Tibial nerve (tissue), 4 donors: Measurements from ENCODE around the gene CARMIL1. TPM values are rescaled to one million over a fixed set of nuclear protein-coding genes. Genes with fewer than 3 reads are reported as not detected.

ENCODE experiments used
- DNase-seq, 2 donors: peaks; one replicate each; pipeline ENCODE4 v3.0.0-alpha.2; 2019; ENCODE audit warnings: low spot score in 2 of 2
- H3K27ac ChIP-seq, 4 donors: fragments of 200-600 bp; sonication (generic) in 3 of 4; one replicate each; pipeline ENCODE4 v1.5.1; 2017 to 2019; ENCODE audit warnings: mild to moderate bottlenecking in 1 of 4
- H3K27me3 ChIP-seq, 2 donors: fragments of 200-600 bp; sonication (generic) in 1 of 2; one replicate each; pipeline versions ENCODE4 v1.5.1 to v1.6.0; 2017 to 2019
- H3K36me3 ChIP-seq, 3 donors: fragments of 200-600 bp; sonication (generic); one replicate each; pipeline ENCODE4 v1.5.1; 2018 to 2019
- H3K4me1 ChIP-seq, 4 donors: fragments of 200-600 bp; sonication (generic) in 3 of 4; one replicate each; pipeline ENCODE4 v1.5.1; 2017 to 2019
- H3K4me3 ChIP-seq, 4 donors: fragments of 200-600 bp; sonication (generic) in 3 of 4; one replicate each; pipeline ENCODE4 v1.5.1; 2017 to 2019; ENCODE audit warnings: mild to moderate bottlenecking in 1 of 4, moderate library complexity in 1 of 4
- H3K9me3 ChIP-seq, 4 donors: fragments of 200-600 bp; sonication (generic) in 3 of 4; one replicate each; pipeline ENCODE4 v1.5.1; 2017 to 2019
- EP300 ChIP-seq, 2 donors: sonication (generic); formaldehyde crosslinking; IDR thresholded peaks; one replicate each; pipeline ENCODE4 v1.6.1; 2017; ENCODE audit warnings: antibody characterized with exemption in 2 of 2, mild to moderate bottlenecking in 1 of 2
- POLR2A ChIP-seq, 2 donors: fragments of 450-650 bp; IDR thresholded peaks; one replicate each; pipeline ENCODE4 v1.6.1; 2017; ENCODE audit warnings: antibody characterized with exemption in 2 of 2, mild to moderate bottlenecking in 2 of 2, moderate library complexity in 2 of 2
- WGBS, 2 donors: methylation state at CpG; one replicate each; pipeline ENCODE4 v1.1.5; 2018; 5-methylcytosine and 5-hydroxymethylcytosine counted together
- total RNA-seq, 4 donors: library from RNA; depleted of rRNA; stranded (reverse); fragments of >200 nt; gene quantifications; one replicate each; pipeline ENCODE4 v1.1.0, GENCODE V29; 2016
- TF ChIP-seq, protein P1 (sequence below), 5 experiments: fragments of 200-600 bp in 3 of 5; fragments of 450-650 bp in 2 of 5; sonication (generic) in 3 of 5; IDR thresholded peaks; one replicate each; pipeline ENCODE4 v1.5.1; 2016 to 2019; ENCODE audit warnings: antibody characterized with exemption in 5 of 5, mild to moderate bottlenecking in 3 of 5, moderate library complexity in 2 of 5

The CARMIL1 gene
- total RNA-seq, 4 donors from 2014 or later: 29.1 to 43.5 (median 34.1) TPM

DNA sequence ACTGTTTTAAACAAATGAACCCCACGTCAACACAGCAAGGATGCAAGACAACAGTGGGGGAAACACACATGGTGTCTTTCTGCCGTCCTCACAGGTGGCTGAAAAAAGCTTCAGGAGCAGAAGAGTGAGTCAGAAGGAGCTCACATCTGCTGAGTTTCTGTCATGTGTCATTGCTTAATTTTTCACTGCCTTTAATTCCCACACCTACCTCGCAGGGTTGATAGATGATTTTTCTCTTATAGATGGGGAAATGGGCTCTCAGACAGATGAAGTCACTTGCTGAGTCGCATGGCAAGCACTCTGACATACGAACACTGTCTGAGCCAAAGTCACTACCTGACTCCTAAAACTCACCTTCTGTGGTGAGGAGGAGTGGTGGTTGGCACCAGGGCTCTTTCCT is 28.3 kb upstream of the CARMIL1 start:
- H3K4me1 ChIP-seq: no peaks in the 10 kb centered on the region
- H3K27ac ChIP-seq: no peak overlapping the region
- no peaks in the 10 kb centered on the region for H3K9me3 ChIP-seq
- no peak for DNase-seq
- no peak overlapping the region for H3K4me3 ChIP-seq
- no peaks in the 10 kb centered on the region for H3K36me3 ChIP-seq
- TF ChIP-seq EP300 (IDR thresholded peaks at IDR 0.05) (no peak), POLR2A (IDR thresholded peaks at IDR 0.05) (no peak)
- TF ChIP-seq, protein P1, sequence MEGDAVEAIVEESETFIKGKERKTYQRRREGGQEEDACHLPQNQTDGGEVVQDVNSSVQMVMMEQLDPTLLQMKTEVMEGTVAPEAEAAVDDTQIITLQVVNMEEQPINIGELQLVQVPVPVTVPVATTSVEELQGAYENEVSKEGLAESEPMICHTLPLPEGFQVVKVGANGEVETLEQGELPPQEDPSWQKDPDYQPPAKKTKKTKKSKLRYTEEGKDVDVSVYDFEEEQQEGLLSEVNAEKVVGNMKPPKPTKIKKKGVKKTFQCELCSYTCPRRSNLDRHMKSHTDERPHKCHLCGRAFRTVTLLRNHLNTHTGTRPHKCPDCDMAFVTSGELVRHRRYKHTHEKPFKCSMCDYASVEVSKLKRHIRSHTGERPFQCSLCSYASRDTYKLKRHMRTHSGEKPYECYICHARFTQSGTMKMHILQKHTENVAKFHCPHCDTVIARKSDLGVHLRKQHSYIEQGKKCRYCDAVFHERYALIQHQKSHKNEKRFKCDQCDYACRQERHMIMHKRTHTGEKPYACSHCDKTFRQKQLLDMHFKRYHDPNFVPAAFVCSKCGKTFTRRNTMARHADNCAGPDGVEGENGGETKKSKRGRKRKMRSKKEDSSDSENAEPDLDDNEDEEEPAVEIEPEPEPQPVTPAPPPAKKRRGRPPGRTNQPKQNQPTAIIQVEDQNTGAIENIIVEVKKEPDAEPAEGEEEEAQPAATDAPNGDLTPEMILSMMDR (IDR thresholded peaks at IDR 0.05): no peak
- 84 to 86% methylated on average over 5 of the region's 5 CpGs for WGBS, 2 donors
- no peaks in the 10 kb centered on the region for H3K27me3 ChIP-seq

DNA sequence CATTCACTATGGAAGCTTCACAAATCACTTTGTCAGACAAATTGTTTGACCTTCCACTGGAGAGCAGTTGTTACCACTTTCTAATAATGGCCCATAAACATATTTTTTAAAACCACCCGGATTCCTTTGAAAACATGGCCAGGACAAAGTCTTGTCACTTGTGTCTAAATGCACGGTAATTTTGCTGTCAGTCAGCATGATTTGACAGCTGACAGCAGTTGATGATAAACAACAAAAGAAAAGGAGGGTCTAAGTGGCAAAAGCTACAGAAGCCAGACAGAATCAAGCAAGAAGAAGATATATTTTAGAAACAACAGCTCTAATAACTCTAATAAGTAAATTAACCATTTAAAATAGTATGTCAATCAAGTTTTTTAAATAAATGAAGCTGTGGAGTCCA is 27.7 kb upstream of the CARMIL1 start:
- Histone ChIP-seq H3K36me3 (no peaks in the 10 kb centered on the region), H3K27me3 (no peaks in the 10 kb centered on the region), H3K4me3 (no peak overlapping the region), H3K4me1 (no peaks in the 10 kb centered on the region), H3K9me3 (no peaks in the 10 kb centered on the region), H3K27ac (no peak overlapping the region)
- 48 to 57% methylated on average over 2 of the region's 2 CpGs for WGBS, 2 donors
- DNase-seq: no peak
- TF ChIP-seq POLR2A (IDR thresholded peaks at IDR 0.05): no peak
- no peak for TF ChIP-seq EP300 (IDR thresholded peaks at IDR 0.05)
- TF ChIP-seq, protein P1 (IDR thresholded peaks at IDR 0.05): no peak

DNA sequence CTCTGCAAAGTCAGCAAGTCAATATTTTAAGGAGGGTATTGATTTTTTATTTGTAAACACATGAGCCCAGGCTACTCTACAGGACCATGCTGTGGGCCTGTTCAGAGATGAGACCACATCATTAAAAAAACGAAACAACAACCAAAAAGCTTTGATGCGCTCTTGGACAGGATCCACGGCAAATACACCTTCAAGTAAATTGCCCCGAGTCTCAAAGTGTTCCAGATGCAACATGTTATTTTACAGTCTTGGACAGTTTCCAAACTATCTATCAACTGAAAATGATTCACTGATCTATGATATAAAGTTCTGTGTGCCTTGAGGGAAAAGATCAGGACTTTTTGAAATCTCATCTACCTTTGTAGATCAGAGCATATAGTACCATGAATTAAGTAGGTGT is 25.8 kb upstream of the CARMIL1 start:
- no peak for DNase-seq
- H3K4me1 ChIP-seq: no peaks in the 10 kb centered on the region
- H3K36me3 ChIP-seq: no peaks in the 10 kb centered on the region
- WGBS, 2 donors: 72 to 74% methylated on average over 4 of the region's 4 CpGs
- no peaks in the 10 kb centered on the region for H3K27me3 ChIP-seq
- no peak overlapping the region for H3K4me3 ChIP-seq
- no peak for TF ChIP-seq POLR2A (IDR thresholded peaks at IDR 0.05)
- H3K27ac ChIP-seq: no peak overlapping the region
- H3K9me3 ChIP-seq: no peaks in the 10 kb centered on the region

DNA sequence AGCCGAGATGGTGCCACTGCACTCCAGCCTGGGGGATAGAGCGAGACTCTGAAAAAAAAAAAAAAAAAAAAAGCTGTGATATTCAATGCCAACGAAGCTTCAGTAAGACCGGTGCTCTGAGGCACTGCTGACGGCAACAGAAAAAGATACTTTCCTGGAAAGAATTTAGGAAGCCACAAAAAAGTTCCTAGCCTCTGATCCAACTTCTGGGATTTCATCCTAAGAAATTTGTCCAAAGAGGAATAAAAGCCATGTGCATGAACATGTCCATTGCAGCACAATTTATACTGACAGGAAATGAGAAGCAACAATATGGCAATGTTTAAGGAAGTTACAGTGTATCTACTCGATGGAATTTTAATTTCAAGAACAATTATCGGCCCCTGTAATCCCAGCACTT is 24.5 kb upstream of the CARMIL1 start:
- no peak for DNase-seq
- 82 to 89% methylated on average over 7 of the region's 7 CpGs for WGBS, 2 donors
- H3K9me3 ChIP-seq: no peaks in the 10 kb centered on the region
- no peaks in the 10 kb centered on the region for H3K4me1 ChIP-seq
- TF ChIP-seq POLR2A (IDR thresholded peaks at IDR 0.05) (no peak), EP300 (IDR thresholded peaks at IDR 0.05) (no peak)
- TF ChIP-seq, protein P1 (IDR thresholded peaks at IDR 0.05): no peak
- no peak overlapping the region for H3K27ac ChIP-seq
- H3K4me3 ChIP-seq: no peak overlapping the region
- no peaks in the 10 kb centered on the region for H3K36me3 ChIP-seq
- no peaks in the 10 kb centered on the region for H3K27me3 ChIP-seq

DNA sequence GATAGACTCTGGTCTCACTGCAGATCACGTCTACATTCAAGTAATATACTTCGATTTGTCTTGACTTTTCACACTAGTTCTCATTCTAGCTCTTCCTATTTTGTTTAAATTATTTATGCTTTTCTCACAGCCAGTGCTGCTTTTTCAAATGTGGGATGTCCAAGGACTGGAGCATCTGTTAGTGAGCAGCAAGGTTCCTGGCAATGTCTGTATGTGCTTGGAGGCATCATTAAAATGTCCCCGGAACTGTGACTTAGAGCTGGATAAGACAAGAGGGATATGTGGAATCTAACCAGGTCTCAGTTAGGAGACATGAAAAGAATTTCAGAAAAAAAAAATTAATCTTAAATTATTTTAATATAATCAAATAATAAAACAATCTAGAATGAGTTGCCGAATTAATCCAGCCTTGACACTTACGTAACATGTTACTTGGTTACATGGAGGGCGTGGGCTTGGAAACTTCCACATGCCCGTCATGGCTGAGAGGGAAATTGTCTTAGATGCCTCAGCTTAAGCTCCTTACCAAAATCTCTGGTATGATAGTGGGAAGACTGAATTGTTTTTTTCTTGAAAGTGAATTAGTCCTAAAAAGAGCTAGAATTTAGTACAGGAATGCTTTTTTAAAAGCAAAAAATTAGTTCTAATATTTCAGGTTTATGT is 21.4 kb upstream of the CARMIL1 start:
- Histone ChIP-seq H3K27me3 (no peaks in the 10 kb centered on the region), H3K4me1 (no peaks in the 10 kb centered on the region), H3K36me3 (no peaks in the 10 kb centered on the region), H3K27ac (no peak overlapping the region), H3K9me3 (no peaks in the 10 kb centered on the region), H3K4me3 (no peak overlapping the region)
- TF ChIP-seq, protein P1 (IDR thresholded peaks at IDR 0.05): no peak
- no peak for TF ChIP-seq POLR2A (IDR thresholded peaks at IDR 0.05)
- no peak for TF ChIP-seq EP300 (IDR thresholded peaks at IDR 0.05)
- no peak for DNase-seq
- 70 to 86% methylated on average over 7 of the region's 7 CpGs for WGBS, 2 donors

DNA sequence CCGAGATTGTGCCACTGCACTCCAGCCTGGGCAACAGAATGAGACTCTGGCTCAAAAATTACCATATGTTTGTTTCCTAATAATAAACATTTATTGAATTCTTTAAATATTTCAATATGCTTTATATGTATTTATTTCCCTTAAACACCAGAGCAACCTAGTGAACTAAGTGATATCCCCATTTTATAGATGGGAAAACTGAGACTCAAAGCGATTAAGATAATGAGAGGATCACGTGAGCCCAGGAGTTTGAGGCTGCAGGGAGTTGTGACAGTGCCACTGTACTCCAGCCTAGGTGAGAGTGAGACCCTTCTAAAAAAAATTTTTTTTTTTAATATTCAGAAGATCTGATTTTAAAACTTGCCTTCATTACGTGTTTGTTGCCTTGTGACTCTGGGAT is 19.4 kb upstream of the CARMIL1 start:
- Histone ChIP-seq H3K9me3 (no peaks in the 10 kb centered on the region), H3K36me3 (no peaks in the 10 kb centered on the region), H3K27ac (no peak overlapping the region), H3K4me3 (no peak overlapping the region), H3K4me1 (no peaks in the 10 kb centered on the region), H3K27me3 (no peaks in the 10 kb centered on the region)
- TF ChIP-seq POLR2A (IDR thresholded peaks at IDR 0.05): no peak
- DNase-seq: no peak
- 89 to 92% methylated on average over 4 of the region's 4 CpGs for WGBS, 2 donors
